HepG2 (cell line): ENCODE data around the gene ADGRD1. TPM values are rescaled to one million over a fixed set of nuclear protein-coding genes. Genes with fewer than 3 reads are reported as not detected.

ENCODE experiments used
- ATAC-seq: fragments of 200-7000 bp; cut with Tn5 transposase; 3 replicates; pipeline ENCODE4 v1.9.1; 2020; ENCODE audit warnings: mild to moderate bottlenecking, moderate library complexity
- BruUV-seq: library from RNA; stranded (reverse); fragments of 400-500 nt; replicated peaks from 2 replicates; lab custom pipeline; 2021; lab: Mats Ljungman, UMichigan
- CTCF ChIA-PET: fragments of 300-600 bp; formaldehyde crosslinking; extraction: SDS; loops from one replicate; lab custom pipeline; 2021; ENCODE audit warnings: low total read pairs, inconsistent platforms, low intra/inter-chr PET ratio; lab: Yijun Ruan, JAX
- POLR2A ChIA-PET: fragments of 350-600 bp; sonication (Branson Sonifier 250); formaldehyde crosslinking; loops from one replicate; lab custom pipeline; 2020; ENCODE audit warnings: antibody characterized with exemption, inconsistent platforms; lab: Yijun Ruan, JAX
- DNase-seq: peaks from one replicate; pipeline ENCODE4 v3.0.0-alpha.2; 2015; ENCODE audit warnings: low spot score
- FAIRE-seq: peaks from 3 replicates; lab custom pipeline; 2011; peaks lifted over from hg19 to GRCh38; lab: Jason Lieb, UNC
- H2AFZ ChIP-seq: one replicate; pipeline ENCODE4 v1.6.1; 2011; ENCODE audit warnings: low read length, inconsistent platforms
- H3K27ac ChIP-seq: fragments of 300-600 bp; 3 replicates; pipeline ENCODE4 v1.8.0; 2011; ENCODE audit warnings: mixed run types, mild to moderate bottlenecking, mixed read lengths, low read length, inconsistent platforms; ENCODE audit not compliant: insufficient read depth; ENCODE audit errors: extremely low read length
- H3K27me3 ChIP-seq, 2 experiments: fragments of 200-600 bp in 1 of 2; 2 replicates in 1 of 2; 3 replicates in 1 of 2; pipeline versions ENCODE4 v1.6.0 to v1.8.0; 2011; ENCODE audit warnings: low read length in 2 of 2, mild to moderate bottlenecking in 2 of 2, moderate library complexity in 2 of 2, inconsistent platforms in 1 of 2; ENCODE audit not compliant: insufficient read depth in 2 of 2, control insufficient read depth in 1 of 2
- H3K36me3 ChIP-seq, 2 experiments: fragments of 200-600 bp in 1 of 2; replicated peaks in 1 of 2; 2 replicates in 1 of 2; 3 replicates in 1 of 2; pipeline versions ENCODE4 v1.5.1 to v1.8.0; 2011; ENCODE audit warnings: low read length in 2 of 2, inconsistent platforms in 1 of 2; ENCODE audit not compliant: insufficient read depth in 2 of 2, control insufficient read depth in 1 of 2
- H3K4me1 ChIP-seq: 2 replicates; pipeline ENCODE4 v1.5.1; 2012; ENCODE audit warnings: low read length, inconsistent platforms; ENCODE audit not compliant: insufficient read depth
- H3K4me2 ChIP-seq: 2 replicates; pipeline ENCODE4 v1.6.0; 2011; ENCODE audit warnings: low read depth, low read length, inconsistent platforms
- H3K4me3 ChIP-seq, 3 experiments: fragments of 200-600 bp in 1 of 3; sonication (generic), shearing (Covaris generic) in 1 of 3; replicated peaks in 1 of 3; 2 replicates each; pipeline ENCODE4 v1.5.1; 2011 to 2016; ENCODE audit warnings: low read length in 3 of 3, inconsistent platforms in 2 of 3, low read depth in 2 of 3, mild to moderate bottlenecking in 2 of 3, control low read depth in 1 of 3, mixed read lengths in 1 of 3; ENCODE audit not compliant: insufficient read depth in 1 of 3
- H3K79me2 ChIP-seq: one replicate; pipeline ENCODE4 v1.6.1; 2011; ENCODE audit warnings: low read length, inconsistent platforms; ENCODE audit not compliant: insufficient read depth
- H3K9ac ChIP-seq: 2 replicates; pipeline ENCODE4 v1.6.0; 2011; ENCODE audit warnings: mild to moderate bottlenecking, low read depth, low read length, inconsistent platforms; ENCODE audit not compliant: insufficient read depth
- H3K9me3 ChIP-seq: 2 replicates; pipeline ENCODE4 v1.5.1; 2012; ENCODE audit warnings: mild to moderate bottlenecking, low read length
- H4K20me1 ChIP-seq: 2 replicates; pipeline ENCODE4 v1.6.0; 2011; ENCODE audit warnings: inconsistent platforms, mild to moderate bottlenecking, low read length, moderate library complexity; ENCODE audit not compliant: insufficient read depth
- NFE2L2 ChIP-seq: fragments of 150-350 bp; IDR thresholded peaks from 2 replicates; pipeline ENCODE4 v1.6.1; 2014; ENCODE audit warnings: low read length
- NFYB ChIP-seq: sonication (generic); formaldehyde crosslinking; IDR thresholded peaks from 2 replicates; pipeline ENCODE4 v1.4.0; 2020; ENCODE audit warnings: missing genetic modification reagents
- NFYC ChIP-seq: IDR thresholded peaks from 2 replicates; pipeline ENCODE4 v1.6.1; 2016; ENCODE audit warnings: missing genetic modification reagents, missing compliant biosample characterization
- SP2 ChIP-seq: sonication (generic); formaldehyde crosslinking; IDR thresholded peaks from 2 replicates; pipeline ENCODE4 v1.5.1; 2020; ENCODE audit warnings: mild to moderate bottlenecking, missing genetic modification reagents
- TBL1XR1 ChIP-seq: fragments of 150-350 bp; IDR thresholded peaks from 2 replicates; pipeline ENCODE4 v1.6.1; 2014; ENCODE audit warnings: borderline replicate concordance, low read length; ENCODE audit not compliant: partially characterized antibody
- ZNF816 ChIP-seq: sonication (generic); formaldehyde crosslinking; IDR thresholded peaks from 2 replicates; pipeline ENCODE4 v1.8.0; 2022; ENCODE audit warnings: missing genetic modification reagents, mild to moderate bottlenecking, borderline replicate concordance
- ZNF891 ChIP-seq: sonication (generic); formaldehyde crosslinking; IDR thresholded peaks from 2 replicates; pipeline ENCODE4 v1.5.0; 2020; ENCODE audit warnings: mild to moderate bottlenecking, missing genetic modification reagents
- WGBS: methylation state at CpG from one replicate; pipeline ENCODE4 v1.1.6; 2017; ENCODE audit warnings: low lambda C conversion rate; 5-methylcytosine and 5-hydroxymethylcytosine counted together
- in situ Hi-C: cut with HindIII; loops from 2 replicates; pipeline ENCODE4 v1.10.0; 2017; ENCODE audit warnings: low pct_unique_long_range_greater_than_20kb; ENCODE audit not compliant: extremely low pct_ligation_motif_present
- intact Hi-C: fragments of 100-400 bp; cut with micrococcal nuclease; formaldehyde crosslinking; loops from one replicate; pipeline ENCODE4 v1.10.0; 2022; ENCODE audit not compliant: unreplicated experiment
- polyA plus RNA-seq, 8 experiments: library from polyadenylated mRNA; depleted of rRNA in 3 of 8; stranded (reverse) in 7 of 8; unstranded in 1 of 8; fragments of >200 nt; fragmentation: Illumina TruSeq in 4 of 8; extraction: Trizol in 4 of 8; gene quantifications; 2 replicates each; pipeline versions ENCODE4 v1.2.1 to v1.2.3, GENCODE V29; 2011 to 2016; ENCODE audit warnings: low read depth in 4 of 8, missing spikeins in 1 of 8, mixed read lengths in 1 of 8; ENCODE audit not compliant: insufficient read depth in 1 of 8
- total RNA-seq, 5 experiments: library from RNA; depleted of rRNA; stranded (reverse); fragments of >200 nt; fragmentation: Illumina TruSeq; extraction: Trizol; gene quantifications; 2 replicates each; pipeline ENCODE4 v1.2.3, GENCODE V29; 2016; ENCODE audit warnings: low read depth in 1 of 5
- TF ChIP-seq, protein P1 (sequence below): sonication (generic); formaldehyde crosslinking; IDR thresholded peaks from 2 replicates; pipeline ENCODE4 v1.4.0; 2020; ENCODE audit warnings: missing genetic modification reagents
- TF ChIP-seq, protein P2 (sequence below): sonication (generic); formaldehyde crosslinking; IDR thresholded peaks from 2 replicates; pipeline ENCODE4 v1.8.0; 2022; ENCODE audit warnings: missing genetic modification reagents, mild to moderate bottlenecking, moderate library complexity, borderline replicate concordance

Gene ADGRD1
- total and polyA plus RNA-seq, 2 of the 13 experiments (the other 11 are each of a cell fraction or from before 2014, with no cell fraction given) = 0.46 to 12.4 TPM

DNA sequence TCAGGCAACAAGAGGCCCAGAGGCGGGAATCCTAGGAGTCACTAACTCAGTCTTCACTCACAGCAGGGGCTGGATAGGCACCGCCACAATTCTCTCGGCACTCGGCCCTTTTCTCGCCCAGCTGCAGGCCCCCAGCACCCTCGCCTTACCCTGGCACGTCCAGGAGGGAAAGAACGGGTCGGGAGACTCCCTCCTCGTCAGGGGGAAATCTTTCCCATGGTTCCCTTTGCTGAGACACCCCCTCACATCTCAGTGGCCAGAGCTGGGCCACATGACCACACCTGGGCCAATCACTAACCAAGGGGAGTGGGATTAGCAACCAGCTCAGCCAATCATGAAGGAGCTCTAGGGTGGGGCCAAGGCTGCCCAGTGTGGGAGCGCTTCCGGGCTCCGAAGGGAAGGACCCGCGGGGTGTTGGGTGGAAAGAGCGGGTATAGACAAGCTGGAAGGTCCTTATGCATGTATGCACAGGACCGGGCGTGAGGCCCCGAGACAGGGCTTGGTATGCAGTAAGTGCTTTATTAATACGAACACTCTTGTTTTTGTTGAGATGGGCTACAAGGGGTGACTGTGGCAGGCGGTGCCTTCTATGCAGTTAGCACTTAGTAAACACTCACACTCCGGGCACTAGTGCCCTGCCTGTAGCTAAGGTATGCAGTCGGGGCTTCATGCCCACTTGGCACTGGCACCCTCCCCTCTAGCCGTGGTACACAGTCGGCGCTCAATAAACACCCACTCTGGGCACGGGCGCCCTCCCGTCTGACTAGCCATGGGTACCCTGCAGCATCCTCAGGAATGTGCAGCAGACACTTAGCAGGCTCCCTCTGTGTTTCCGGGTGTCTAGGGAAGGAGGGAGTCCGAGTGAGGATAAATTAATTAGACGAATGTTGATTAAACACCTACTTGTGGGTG, 40.3 kb downstream of the ADGRD1 start:
- H3K4me1 ChIP-seq = peaks cover 36% of the 10 kb centered on the region
- no peak for ATAC-seq
- H3K27ac ChIP-seq = no peak overlapping the region
- intact Hi-C loops = no loop called here
- TF ChIP-seq NFYC (CRISPR knock-in tag) (peak; percentile 72), NFE2L2 (no peak), SP2 (CRISPR knock-in tag) (peak; percentile 33; the same call in 1 of the 2 replicates), TBL1XR1 (no peak), ZNF816 (CRISPR knock-in tag) (no peak), ZNF891 (CRISPR knock-in tag) (0 out of 2 replicates have a peak, but pooled peaks have one; percentile 18), NFYB (CRISPR knock-in tag) (peak; percentile 69; the same call in 1 of the 2 replicates)
- TF ChIP-seq, protein P1, sequence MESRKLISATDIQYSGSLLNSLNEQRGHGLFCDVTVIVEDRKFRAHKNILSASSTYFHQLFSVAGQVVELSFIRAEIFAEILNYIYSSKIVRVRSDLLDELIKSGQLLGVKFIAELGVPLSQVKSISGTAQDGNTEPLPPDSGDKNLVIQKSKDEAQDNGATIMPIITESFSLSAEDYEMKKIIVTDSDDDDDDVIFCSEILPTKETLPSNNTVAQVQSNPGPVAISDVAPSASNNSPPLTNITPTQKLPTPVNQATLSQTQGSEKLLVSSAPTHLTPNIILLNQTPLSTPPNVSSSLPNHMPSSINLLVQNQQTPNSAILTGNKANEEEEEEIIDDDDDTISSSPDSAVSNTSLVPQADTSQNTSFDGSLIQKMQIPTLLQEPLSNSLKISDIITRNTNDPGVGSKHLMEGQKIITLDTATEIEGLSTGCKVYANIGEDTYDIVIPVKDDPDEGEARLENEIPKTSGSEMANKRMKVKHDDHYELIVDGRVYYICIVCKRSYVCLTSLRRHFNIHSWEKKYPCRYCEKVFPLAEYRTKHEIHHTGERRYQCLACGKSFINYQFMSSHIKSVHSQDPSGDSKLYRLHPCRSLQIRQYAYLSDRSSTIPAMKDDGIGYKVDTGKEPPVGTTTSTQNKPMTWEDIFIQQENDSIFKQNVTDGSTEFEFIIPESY (CRISPR knock-in tag) = 0 out of 2 replicates have a peak, but pooled peaks have one; percentile 2
- TF ChIP-seq, protein P2, sequence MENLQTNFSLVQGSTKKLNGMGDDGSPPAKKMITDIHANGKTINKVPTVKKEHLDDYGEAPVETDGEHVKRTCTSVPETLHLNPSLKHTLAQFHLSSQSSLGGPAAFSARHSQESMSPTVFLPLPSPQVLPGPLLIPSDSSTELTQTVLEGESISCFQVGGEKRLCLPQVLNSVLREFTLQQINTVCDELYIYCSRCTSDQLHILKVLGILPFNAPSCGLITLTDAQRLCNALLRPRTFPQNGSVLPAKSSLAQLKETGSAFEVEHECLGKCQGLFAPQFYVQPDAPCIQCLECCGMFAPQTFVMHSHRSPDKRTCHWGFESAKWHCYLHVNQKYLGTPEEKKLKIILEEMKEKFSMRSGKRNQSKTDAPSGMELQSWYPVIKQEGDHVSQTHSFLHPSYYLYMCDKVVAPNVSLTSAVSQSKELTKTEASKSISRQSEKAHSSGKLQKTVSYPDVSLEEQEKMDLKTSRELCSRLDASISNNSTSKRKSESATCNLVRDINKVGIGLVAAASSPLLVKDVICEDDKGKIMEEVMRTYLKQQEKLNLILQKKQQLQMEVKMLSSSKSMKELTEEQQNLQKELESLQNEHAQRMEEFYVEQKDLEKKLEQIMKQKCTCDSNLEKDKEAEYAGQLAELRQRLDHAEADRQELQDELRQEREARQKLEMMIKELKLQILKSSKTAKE (CRISPR knock-in tag) = no peak
- TF ChIP-seq, all 625 proteins: peak for 5
- Histone ChIP-seq H3K79me2 (no peaks in the 10 kb centered on the region), H3K9ac (no peak overlapping the region), H4K20me1 (no peaks in the 10 kb centered on the region), H3K4me2 (no peak overlapping the region), H3K27me3 (no peaks in the 10 kb centered on the region), H3K9me3 (no peaks in the 10 kb centered on the region), H2AFZ (no peak overlapping the region), H3K36me3 (no peaks in the 10 kb centered on the region), H3K4me3 (no peak overlapping the region)
- in situ Hi-C loops = no loop called here
- ChIA-PET POLR2A (interaction anchor here (0.8 kb wide), 1 partner anchor 11 kb away, joined by 3 read pairs; no protein-coding TSS in a partner anchor), CTCF (no interaction called here)
- no peak for DNase-seq
- 95% methylated on average over 30 of the region's 32 CpGs for WGBS
- no TSS peak for BruUV-seq
- FAIRE-seq = no peak
